ENCODE results near the gene RPUSD2.

The RPUSD2 gene, protein sequence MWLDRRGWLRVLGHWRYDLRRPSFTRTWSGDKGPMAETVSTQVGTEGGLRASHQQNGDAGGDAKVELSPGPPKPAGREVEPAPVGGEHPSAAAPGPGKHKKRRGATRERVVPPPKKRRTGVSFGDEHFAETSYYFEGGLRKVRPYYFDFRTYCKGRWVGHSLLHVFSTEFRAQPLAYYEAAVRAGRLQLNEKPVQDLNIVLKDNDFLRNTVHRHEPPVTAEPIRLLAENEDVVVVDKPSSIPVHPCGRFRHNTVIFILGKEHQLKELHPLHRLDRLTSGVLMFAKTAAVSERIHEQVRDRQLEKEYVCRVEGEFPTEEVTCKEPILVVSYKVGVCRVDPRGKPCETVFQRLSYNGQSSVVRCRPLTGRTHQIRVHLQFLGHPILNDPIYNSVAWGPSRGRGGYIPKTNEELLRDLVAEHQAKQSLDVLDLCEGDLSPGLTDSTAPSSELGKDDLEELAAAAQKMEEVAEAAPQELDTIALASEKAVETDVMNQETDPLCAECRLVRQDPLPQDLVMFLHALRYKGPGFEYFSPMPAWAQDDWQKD

DNA sequence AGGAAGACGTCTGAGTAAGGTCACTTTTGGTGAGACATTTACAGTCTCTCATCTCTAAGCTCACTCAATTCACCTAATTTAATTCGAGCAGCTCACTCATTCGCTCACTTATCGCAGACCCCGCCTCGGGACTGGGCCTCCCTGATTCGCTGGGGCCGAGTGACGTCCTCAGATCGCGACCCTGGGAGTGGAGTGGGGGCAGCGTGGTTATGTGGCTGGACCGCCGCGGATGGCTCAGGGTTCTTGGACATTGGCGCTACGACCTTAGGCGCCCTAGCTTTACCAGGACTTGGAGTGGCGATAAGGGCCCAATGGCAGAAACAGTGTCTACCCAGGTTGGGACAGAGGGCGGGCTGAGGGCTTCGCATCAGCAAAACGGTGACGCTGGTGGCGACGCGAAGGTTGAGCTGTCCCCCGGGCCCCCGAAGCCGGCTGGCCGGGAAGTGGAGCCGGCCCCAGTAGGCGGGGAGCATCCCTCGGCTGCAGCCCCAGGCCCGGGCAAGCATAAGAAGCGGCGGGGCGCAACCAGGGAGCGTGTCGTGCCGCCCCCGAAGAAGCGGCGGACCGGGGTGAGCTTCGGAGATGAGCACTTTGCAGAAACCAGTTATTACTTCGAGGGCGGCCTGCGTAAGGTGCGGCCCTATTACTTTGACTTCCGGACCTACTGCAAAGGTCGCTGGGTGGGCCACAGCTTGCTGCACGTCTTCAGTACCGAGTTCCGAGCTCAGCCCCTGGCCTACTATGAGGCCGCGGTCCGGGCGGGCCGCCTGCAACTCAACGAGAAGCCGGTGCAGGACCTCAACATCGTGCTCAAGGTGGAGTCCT is at the start of gene RPUSD2:
TSS of gene RPUSD2 (plus strand) at position 171 of the 825 bp plus-strand sequence. CDS start at position 210, 39 bp downstream.
- Histone ChIP-seq H3K36me3 (ENCODE audit: insufficient read depth, low read length) (peaks cover 25% of the 10 kb centered on the region), H3K27ac (peak within 1 kb of the TSS; percentile 38; the same call in 1 of the 2 replicates), H3K4me3 (peak within 1 kb of the TSS; percentile 86), H3K9ac (ENCODE audit: insufficient read length) (peak within 1 kb of the TSS; percentile 84), H3K9me3 (ENCODE audit: low read depth, low read length) (no peaks in the 10 kb centered on the region)
- peak; percentile 92; the same call in 1 of the 2 replicates for TF ChIP-seq POLR2AphosphoS5 (IDR thresholded peaks at IDR 0.05; ENCODE audit: borderline replicate concordance, low read depth, low read length)
- no peak for TF ChIP-seq FOXP2 (optimal IDR thresholded peaks at IDR 0.05; ENCODE audit: control extremely low read depth, extremely low read length, insufficient read depth)
- peak; percentile 44 for DNase-seq (ENCODE audit: low read depth, low spot score)

DNA sequence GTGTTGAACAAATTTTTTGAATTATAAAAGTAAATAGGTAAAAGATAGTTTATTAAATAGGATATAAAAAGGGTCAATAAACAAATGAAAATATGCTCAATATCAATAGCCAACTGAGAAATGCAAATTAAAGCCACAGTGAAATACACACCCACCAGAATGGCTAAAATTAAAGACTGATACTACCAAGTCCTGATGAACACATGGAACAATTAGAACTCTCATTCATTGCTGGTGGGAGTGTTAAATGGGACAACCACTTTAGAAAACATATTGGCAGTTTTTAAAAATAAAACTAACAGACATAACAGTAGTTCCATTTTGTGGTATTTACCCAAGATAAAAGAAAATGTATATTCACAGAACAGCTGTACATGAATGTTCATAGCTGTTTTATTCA is 45.5 kb upstream of the RPUSD2 start:
- H3K9ac ChIP-seq (ENCODE audit: insufficient read length): no peak overlapping the region
- TF ChIP-seq FOXP2 (optimal IDR thresholded peaks at IDR 0.05; ENCODE audit: control extremely low read depth, extremely low read length, insufficient read depth) (no peak), EZH2 (IDR thresholded peaks at IDR 0.05) (no peak), POLR2AphosphoS5 (IDR thresholded peaks at IDR 0.05; ENCODE audit: borderline replicate concordance, low read depth, low read length) (no peak)
- H3K9me3 ChIP-seq (ENCODE audit: low read depth, low read length): no peaks in the 10 kb centered on the region
- no peak overlapping the region for H3K27ac ChIP-seq
- H3K4me3 ChIP-seq: no peak overlapping the region
- DNase-seq (ENCODE audit: low read depth, low spot score): no peak
- H3K36me3 ChIP-seq (ENCODE audit: insufficient read depth, low read length): no peaks in the 10 kb centered on the region

DNA sequence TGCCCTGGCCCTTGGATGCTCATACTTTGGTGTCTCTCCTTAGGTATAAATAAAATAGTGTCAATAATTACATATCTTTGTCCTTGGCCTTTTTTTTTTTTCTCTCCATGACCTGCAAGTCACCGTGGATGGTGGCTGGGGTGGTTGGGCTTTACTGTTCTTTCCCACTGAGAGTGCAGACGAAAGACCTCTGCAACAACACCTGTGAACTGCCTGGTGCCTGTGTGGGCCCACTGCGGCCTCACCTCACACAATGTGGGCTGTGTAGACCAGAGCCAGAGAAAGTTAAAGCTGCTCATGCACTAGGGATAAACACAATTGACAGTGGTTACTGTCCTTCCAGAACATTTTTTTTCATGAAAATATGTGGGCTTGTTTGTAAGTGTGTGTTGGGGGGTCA is 43.2 kb upstream of the RPUSD2 start:
- H3K36me3 ChIP-seq (ENCODE audit: insufficient read depth, low read length): no peaks in the 10 kb centered on the region
- TF ChIP-seq EZH2 (IDR thresholded peaks at IDR 0.05) (no peak), FOXP2 (optimal IDR thresholded peaks at IDR 0.05; ENCODE audit: control extremely low read depth, extremely low read length, insufficient read depth) (no peak), POLR2AphosphoS5 (IDR thresholded peaks at IDR 0.05; ENCODE audit: borderline replicate concordance, low read depth, low read length) (no peak)
- no peaks in the 10 kb centered on the region for H3K9me3 ChIP-seq (ENCODE audit: low read depth, low read length)
- no peak for DNase-seq (ENCODE audit: low read depth, low spot score)
- no peak overlapping the region for H3K4me3 ChIP-seq
- no peak overlapping the region for H3K27ac ChIP-seq
- no peak overlapping the region for H3K9ac ChIP-seq (ENCODE audit: insufficient read length)

DNA sequence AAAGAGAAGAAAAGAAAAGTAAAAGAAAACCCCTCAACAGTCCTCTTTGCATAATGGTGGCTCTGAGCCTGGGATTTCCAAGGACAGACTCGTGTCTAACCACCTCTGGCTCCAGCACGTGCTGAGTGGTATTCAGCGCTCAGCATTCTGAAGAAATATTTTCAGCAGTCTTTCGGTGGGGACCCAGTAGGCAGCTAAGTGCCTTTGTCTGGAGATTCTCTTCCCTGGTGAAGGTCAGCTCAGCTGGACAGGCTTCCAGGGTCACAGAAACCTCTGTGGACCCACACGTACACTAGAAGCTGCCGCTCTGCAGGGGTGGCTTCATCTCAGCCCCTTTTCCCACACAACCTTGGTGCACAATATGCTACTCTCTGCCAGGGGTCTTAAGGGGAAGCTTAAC is 40.3 kb upstream of the RPUSD2 start:
- Histone ChIP-seq H3K36me3 (ENCODE audit: insufficient read depth, low read length) (no peaks in the 10 kb centered on the region), H3K4me3 (no peak overlapping the region), H3K27ac (no peak overlapping the region), H3K9me3 (ENCODE audit: low read depth, low read length) (no peaks in the 10 kb centered on the region), H3K9ac (ENCODE audit: insufficient read length) (no peak overlapping the region)
- TF ChIP-seq POLR2AphosphoS5 (IDR thresholded peaks at IDR 0.05; ENCODE audit: borderline replicate concordance, low read depth, low read length) (no peak), EZH2 (IDR thresholded peaks at IDR 0.05) (no peak), FOXP2 (optimal IDR thresholded peaks at IDR 0.05; ENCODE audit: control extremely low read depth, extremely low read length, insufficient read depth) (no peak)
- no peak for DNase-seq (ENCODE audit: low read depth, low spot score)

DNA sequence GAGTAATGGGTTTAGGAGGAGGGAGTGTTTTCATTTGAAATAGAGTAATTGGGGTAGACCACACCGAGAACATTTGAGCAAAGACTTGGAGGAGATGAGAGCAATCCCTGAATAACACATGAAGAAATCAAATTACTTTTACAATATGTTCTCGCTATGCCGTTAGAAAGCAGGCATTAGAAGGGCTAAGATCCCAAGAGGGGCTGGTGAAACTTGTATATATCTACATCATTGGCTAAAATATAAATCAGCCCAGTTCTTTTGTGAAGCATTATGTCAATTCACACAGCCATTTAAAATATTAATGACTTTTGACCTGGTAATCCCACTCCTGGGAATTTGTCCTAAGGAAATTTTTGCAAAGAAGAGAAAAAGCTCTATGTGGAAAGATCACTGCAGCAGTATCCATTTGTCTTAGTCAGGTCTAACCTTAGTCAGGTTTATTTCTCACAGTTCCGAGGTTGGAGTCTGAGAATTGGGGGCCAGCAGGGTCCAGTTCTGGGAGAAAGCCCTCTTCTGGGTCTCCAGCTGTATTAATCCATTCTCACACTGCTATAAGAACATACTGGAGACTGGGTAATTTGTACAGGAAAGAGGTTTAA is 35.2 kb upstream of the RPUSD2 start:
- H3K36me3 ChIP-seq (ENCODE audit: insufficient read depth, low read length): no peaks in the 10 kb centered on the region
- TF ChIP-seq FOXP2 (optimal IDR thresholded peaks at IDR 0.05; ENCODE audit: control extremely low read depth, extremely low read length, insufficient read depth): no peak
- no peak for TF ChIP-seq EZH2 (IDR thresholded peaks at IDR 0.05)
- H3K4me3 ChIP-seq: no peak overlapping the region
- H3K27ac ChIP-seq: no peak overlapping the region
- H3K9me3 ChIP-seq (ENCODE audit: low read depth, low read length): no peaks in the 10 kb centered on the region
- DNase-seq (ENCODE audit: low read depth, low spot score): no peak
- no peak overlapping the region for H3K9ac ChIP-seq (ENCODE audit: insufficient read length)

DNA sequence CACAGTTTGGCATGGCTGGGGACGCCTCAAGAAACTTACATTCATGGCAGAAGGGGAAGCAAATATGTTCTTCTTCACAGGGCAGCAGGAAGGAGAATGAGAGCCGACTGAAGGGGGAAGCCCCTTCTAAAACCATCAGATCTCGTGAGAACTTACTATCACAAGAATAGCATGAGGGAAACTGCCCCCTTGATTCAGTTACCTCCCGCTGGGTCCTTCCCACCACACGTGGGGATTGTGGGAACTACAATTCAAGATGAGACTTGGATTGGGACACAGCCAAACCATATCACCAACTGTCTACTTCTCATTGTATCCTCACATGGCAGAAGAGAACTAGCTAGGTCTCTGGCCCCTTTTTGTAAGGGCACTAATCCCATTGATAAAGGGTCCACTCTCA is 34.7 kb upstream of the RPUSD2 start:
- Histone ChIP-seq H3K36me3 (ENCODE audit: insufficient read depth, low read length) (no peaks in the 10 kb centered on the region), H3K4me3 (no peak overlapping the region), H3K9me3 (ENCODE audit: low read depth, low read length) (no peaks in the 10 kb centered on the region), H3K27ac (no peak overlapping the region), H3K9ac (ENCODE audit: insufficient read length) (no peak overlapping the region)
- DNase-seq (ENCODE audit: low read depth, low spot score): no peak
- TF ChIP-seq FOXP2 (optimal IDR thresholded peaks at IDR 0.05; ENCODE audit: control extremely low read depth, extremely low read length, insufficient read depth) (no peak), EZH2 (IDR thresholded peaks at IDR 0.05) (no peak), POLR2AphosphoS5 (IDR thresholded peaks at IDR 0.05; ENCODE audit: borderline replicate concordance, low read depth, low read length) (no peak)

DNA sequence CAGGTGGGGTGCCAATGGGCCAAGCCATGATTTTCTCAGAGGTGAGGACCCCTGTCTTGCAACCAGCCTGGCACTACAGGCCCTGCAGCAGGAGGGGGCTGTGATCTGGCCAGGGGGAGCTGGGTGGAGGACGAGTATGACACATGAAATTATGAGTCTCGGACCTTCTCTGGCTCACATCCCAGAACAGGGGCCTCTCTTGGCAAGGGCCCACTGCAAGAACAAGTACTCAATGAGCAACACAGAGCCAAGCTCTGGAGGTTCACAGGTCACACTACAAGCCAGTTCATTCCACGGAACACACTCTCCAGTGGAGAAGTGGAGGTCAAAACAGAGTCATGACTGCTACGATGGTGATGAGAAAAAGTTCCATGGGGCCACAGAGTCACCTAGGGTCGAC is 32.6 kb upstream of the RPUSD2 start:
- Histone ChIP-seq H3K9ac (ENCODE audit: insufficient read length) (no peak overlapping the region), H3K36me3 (ENCODE audit: insufficient read depth, low read length) (no peaks in the 10 kb centered on the region), H3K27ac (no peak overlapping the region), H3K4me3 (no peak overlapping the region), H3K9me3 (ENCODE audit: low read depth, low read length) (no peaks in the 10 kb centered on the region)
- no peak for TF ChIP-seq POLR2AphosphoS5 (IDR thresholded peaks at IDR 0.05; ENCODE audit: borderline replicate concordance, low read depth, low read length)
- no peak for DNase-seq (ENCODE audit: low read depth, low spot score)

DNA sequence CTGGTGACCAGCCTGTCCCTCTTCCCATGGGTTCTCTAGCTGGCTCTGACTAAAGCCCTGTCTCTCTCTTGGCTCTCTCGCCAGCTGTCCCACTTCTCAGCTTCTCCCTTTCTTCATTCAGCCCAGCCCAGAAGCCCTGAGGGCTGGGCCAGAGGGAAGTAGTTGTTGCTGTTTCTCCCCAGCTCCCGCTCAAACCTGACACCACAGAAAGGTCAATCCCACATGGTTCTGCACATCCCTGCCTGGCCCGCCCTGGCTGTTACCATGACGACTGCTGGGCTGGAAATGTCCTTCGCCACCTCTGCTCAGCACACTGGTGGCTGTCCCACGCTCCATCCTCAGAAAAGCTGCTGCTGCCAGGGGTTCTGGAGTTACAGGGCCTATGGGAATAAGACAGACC is 30.1 kb upstream of the RPUSD2 start:
- DNase-seq (ENCODE audit: low read depth, low spot score): no peak
- Histone ChIP-seq H3K36me3 (ENCODE audit: insufficient read depth, low read length) (no peaks in the 10 kb centered on the region), H3K9me3 (ENCODE audit: low read depth, low read length) (no peaks in the 10 kb centered on the region), H3K4me3 (no peak overlapping the region), H3K27ac (no peak overlapping the region), H3K9ac (ENCODE audit: insufficient read length) (no peak overlapping the region)
- TF ChIP-seq FOXP2 (optimal IDR thresholded peaks at IDR 0.05; ENCODE audit: control extremely low read depth, extremely low read length, insufficient read depth) (no peak), EZH2 (IDR thresholded peaks at IDR 0.05) (no peak), POLR2AphosphoS5 (IDR thresholded peaks at IDR 0.05; ENCODE audit: borderline replicate concordance, low read depth, low read length) (no peak)

Measured in SK-N-MC (cell line).